WTC11 (cell line): Measurements from ENCODE around the gene SLC39A13. TPM values are rescaled to one million over a fixed set of nuclear protein-coding genes. Genes with fewer than 3 reads are reported as not detected.
A peak's percentile ranks its signal among the peaks of the same experiment; 100 is the strongest.

ENCODE experiments used
- ATAC-seq: fragments of 200-7000 bp; cut with Tn5 transposase; 2 replicates; pipeline ENCODE4 v1.10.0; 2021; ENCODE audit warnings: mild to moderate bottlenecking, moderate library complexity
- Bru-seq: library from RNA; stranded (reverse); fragments of 400-500 nt; gene quantifications from one replicate; lab custom pipeline; 2021; lab: Mats Ljungman, UMichigan
- CTCF ChIA-PET: fragments of 300-600 bp; sonication (Branson Sonifier 250); formaldehyde crosslinking; loops from one replicate; lab custom pipeline; 2021; ENCODE audit warnings: antibody characterized with exemption; lab: Charles Lee
- POLR2A ChIA-PET: fragments of 350-600 bp; sonication (Branson Sonifier 250); formaldehyde crosslinking; loops from one replicate; lab custom pipeline; 2021; ENCODE audit warnings: antibody characterized with exemption; lab: Charles Lee
- DNase-seq: peaks from one replicate; pipeline ENCODE4 v3.0.0; 2021; ENCODE audit warnings: low spot score
- H3K27ac Mint-ChIP-seq: 2 replicates; pipeline ENCODE4 v1.8.0; 2021; ENCODE audit warnings: mixed read lengths
- H3K27me3 Mint-ChIP-seq: 2 replicates; pipeline ENCODE4 v1.8.0; 2021; ENCODE audit warnings: low read depth, mild to moderate bottlenecking, moderate library complexity, mixed read lengths
- H3K36me3 Mint-ChIP-seq: 2 replicates; pipeline ENCODE4 v1.8.0; 2021; ENCODE audit warnings: mixed read lengths
- H3K4me1 Mint-ChIP-seq: 2 replicates; pipeline ENCODE4 v1.8.0; 2022; ENCODE audit warnings: mixed read lengths
- H3K4me3 Mint-ChIP-seq: 2 replicates; pipeline ENCODE4 v1.8.0; 2021; ENCODE audit warnings: mild to moderate bottlenecking, moderate library complexity, mixed read lengths
- H3K9me3 Mint-ChIP-seq: 2 replicates; pipeline ENCODE4 v1.8.0; 2021; ENCODE audit warnings: mixed read lengths
- ELF4 ChIP-seq: sonication (generic); formaldehyde crosslinking; IDR thresholded peaks from 2 replicates; pipeline ENCODE4 v1.8.1; 2022; ENCODE audit warnings: low read depth, mild to moderate bottlenecking, moderate library complexity, missing genetic modification reagents
- ESRRA ChIP-seq: sonication (generic); formaldehyde crosslinking; IDR thresholded peaks from 2 replicates; pipeline ENCODE4 v1.8.1; 2022; ENCODE audit warnings: mild to moderate bottlenecking, missing genetic modification reagents, borderline replicate concordance
- ETV6 ChIP-seq: sonication (generic); formaldehyde crosslinking; IDR thresholded peaks from 2 replicates; pipeline ENCODE4 v1.8.1; 2022; ENCODE audit warnings: mild to moderate bottlenecking, missing genetic modification reagents
- FOXK1 ChIP-seq: sonication (generic); formaldehyde crosslinking; IDR thresholded peaks from 2 replicates; pipeline ENCODE4 v1.8.0; 2022; ENCODE audit warnings: mild to moderate bottlenecking, moderate library complexity, missing genetic modification reagents
- FOXP1 ChIP-seq: sonication (generic); formaldehyde crosslinking; IDR thresholded peaks from 2 replicates; pipeline ENCODE4 v1.8.0; 2022; ENCODE audit warnings: missing genetic modification reagents, mild to moderate bottlenecking, moderate library complexity, borderline replicate concordance
- GABPB1 ChIP-seq: sonication (generic); formaldehyde crosslinking; IDR thresholded peaks from 2 replicates; pipeline ENCODE4 v1.8.1; 2023; ENCODE audit warnings: mild to moderate bottlenecking, missing genetic modification reagents
- GRHL2 ChIP-seq: fragments of 250-450 bp; sonication (Bioruptor Pico); IDR thresholded peaks from 2 replicates; pipeline ENCODE4 v1.8.0; 2022; ENCODE audit warnings: mild to moderate bottlenecking, moderate library complexity; ENCODE audit not compliant: insufficient replicate concordance, severe bottlenecking
- HMGA2 ChIP-seq: fragments of 250-450 bp; sonication (Bioruptor Pico); IDR thresholded peaks from 2 replicates; pipeline ENCODE4 v1.4.0; 2021; ENCODE audit warnings: mild to moderate bottlenecking, moderate library complexity
- JUN ChIP-seq: sonication (generic); formaldehyde crosslinking; IDR thresholded peaks from 2 replicates; pipeline ENCODE4 v1.8.0; 2023; ENCODE audit warnings: mild to moderate bottlenecking, missing genetic modification reagents
- MXD4 ChIP-seq: fragments of 250-450 bp; sonication (Bioruptor Pico); IDR thresholded peaks from 2 replicates; pipeline ENCODE4 v1.8.0; 2021; ENCODE audit warnings: mild to moderate bottlenecking, moderate library complexity, borderline replicate concordance
- RELA ChIP-seq: sonication (generic); formaldehyde crosslinking; IDR thresholded peaks from 2 replicates; pipeline ENCODE4 v1.8.1; 2022; ENCODE audit warnings: missing genetic modification reagents, mild to moderate bottlenecking, borderline replicate concordance
- RORB ChIP-seq: fragments of 250-450 bp; sonication (Bioruptor Pico); IDR thresholded peaks from 2 replicates; pipeline ENCODE4 v1.9.0; 2021; ENCODE audit warnings: mild to moderate bottlenecking
- SMAD3 ChIP-seq: sonication (generic); formaldehyde crosslinking; IDR thresholded peaks from 2 replicates; pipeline ENCODE4 v1.8.0; 2022; ENCODE audit warnings: missing genetic modification reagents, mild to moderate bottlenecking, borderline replicate concordance
- SP1 ChIP-seq: sonication (generic); formaldehyde crosslinking; conservative IDR thresholded peaks from 2 replicates; pipeline ENCODE4 v1.8.1; 2022; ENCODE audit warnings: missing genetic modification reagents
- TP53 ChIP-seq: sonication (generic); formaldehyde crosslinking; IDR thresholded peaks from 2 replicates; pipeline ENCODE4 v1.8.1; 2023; ENCODE audit warnings: mild to moderate bottlenecking, missing genetic modification reagents
- ZBTB21 ChIP-seq: sonication (generic); formaldehyde crosslinking; IDR thresholded peaks from 2 replicates; pipeline ENCODE4 v1.8.1; 2023; ENCODE audit warnings: mild to moderate bottlenecking, missing genetic modification reagents, borderline replicate concordance
- ZNF232 ChIP-seq: sonication (generic); formaldehyde crosslinking; IDR thresholded peaks from 2 replicates; pipeline ENCODE4 v1.8.0; 2022; ENCODE audit warnings: mild to moderate bottlenecking, missing genetic modification reagents
- ZNF263 ChIP-seq: sonication (generic); formaldehyde crosslinking; IDR thresholded peaks from 2 replicates; pipeline ENCODE4 v1.8.1; 2022; ENCODE audit warnings: low read depth, mild to moderate bottlenecking, moderate library complexity, missing genetic modification reagents
- long read RNA-seq, 3 experiments: library from RNA in 1 of 3; library from capped mRNA in 1 of 3; library from polyadenylated mRNA in 1 of 3; unstranded in 2 of 3; stranded (forward) in 1 of 3; transcript quantifications; one replicate each; pipeline ENCODE4 v2.0.0, GENCODE V29; 2021
- total RNA-seq: library from RNA; stranded (reverse); gene quantifications from 3 replicates; pipeline ENCODE4 v1.2.3, GENCODE V29; 2021
- TF ChIP-seq, protein P1 (sequence below): sonication (generic); formaldehyde crosslinking; IDR thresholded peaks from 2 replicates; pipeline ENCODE4 v1.8.1; 2023; ENCODE audit warnings: mild to moderate bottlenecking, missing genetic modification reagents, borderline replicate concordance
- TF ChIP-seq, protein P2 (sequence below): sonication (generic); formaldehyde crosslinking; IDR thresholded peaks from 2 replicates; pipeline ENCODE4 v1.8.0; 2022; ENCODE audit warnings: mild to moderate bottlenecking, missing genetic modification reagents
- TF ChIP-seq, protein P3 (sequence below): sonication (generic); formaldehyde crosslinking; IDR thresholded peaks from 2 replicates; pipeline ENCODE4 v1.8.1; 2023; ENCODE audit warnings: mild to moderate bottlenecking, missing genetic modification reagents
- TF ChIP-seq, protein P4 (sequence below): fragments of 250-450 bp; sonication (Bioruptor Pico); IDR thresholded peaks from 2 replicates; pipeline ENCODE4 v1.8.0; 2021; ENCODE audit warnings: mild to moderate bottlenecking
- TF ChIP-seq, protein P5 (sequence below): sonication (generic); formaldehyde crosslinking; IDR thresholded peaks from 2 replicates; pipeline ENCODE4 v1.8.1; 2023; ENCODE audit warnings: mild to moderate bottlenecking, moderate library complexity, missing genetic modification reagents
- TF ChIP-seq, protein P6 (sequence below): sonication (generic); formaldehyde crosslinking; IDR thresholded peaks from 2 replicates; pipeline ENCODE4 v1.8.1; 2023; ENCODE audit warnings: mild to moderate bottlenecking, missing genetic modification reagents, moderate library complexity

The SLC39A13 gene
- 32.8 to 38.2 TPM (median 35.1 TPM) in 3 replicates for total RNA-seq
- Bru-seq, nascent RNA, result percentile 49 among the genes with signal in this experiment
- long read RNA-seq, experiment 1, partial matches to known transcripts, result 18 of 137 reads
- long read RNA-seq, experiment 1, other reads (novel, unspliced or antisense), result 118 of 137 reads
- long read RNA-seq, experiment 2, partial matches to known transcripts, result 9 of 45 reads
- long read RNA-seq, experiment 2, other reads (novel, unspliced or antisense), result 35 of 45 reads
- long read RNA-seq, experiment 3, partial matches to known transcripts, result 0 of 7 reads
- long read RNA-seq, experiment 3, other reads (novel, unspliced or antisense), result 7 of 7 reads

DNA sequence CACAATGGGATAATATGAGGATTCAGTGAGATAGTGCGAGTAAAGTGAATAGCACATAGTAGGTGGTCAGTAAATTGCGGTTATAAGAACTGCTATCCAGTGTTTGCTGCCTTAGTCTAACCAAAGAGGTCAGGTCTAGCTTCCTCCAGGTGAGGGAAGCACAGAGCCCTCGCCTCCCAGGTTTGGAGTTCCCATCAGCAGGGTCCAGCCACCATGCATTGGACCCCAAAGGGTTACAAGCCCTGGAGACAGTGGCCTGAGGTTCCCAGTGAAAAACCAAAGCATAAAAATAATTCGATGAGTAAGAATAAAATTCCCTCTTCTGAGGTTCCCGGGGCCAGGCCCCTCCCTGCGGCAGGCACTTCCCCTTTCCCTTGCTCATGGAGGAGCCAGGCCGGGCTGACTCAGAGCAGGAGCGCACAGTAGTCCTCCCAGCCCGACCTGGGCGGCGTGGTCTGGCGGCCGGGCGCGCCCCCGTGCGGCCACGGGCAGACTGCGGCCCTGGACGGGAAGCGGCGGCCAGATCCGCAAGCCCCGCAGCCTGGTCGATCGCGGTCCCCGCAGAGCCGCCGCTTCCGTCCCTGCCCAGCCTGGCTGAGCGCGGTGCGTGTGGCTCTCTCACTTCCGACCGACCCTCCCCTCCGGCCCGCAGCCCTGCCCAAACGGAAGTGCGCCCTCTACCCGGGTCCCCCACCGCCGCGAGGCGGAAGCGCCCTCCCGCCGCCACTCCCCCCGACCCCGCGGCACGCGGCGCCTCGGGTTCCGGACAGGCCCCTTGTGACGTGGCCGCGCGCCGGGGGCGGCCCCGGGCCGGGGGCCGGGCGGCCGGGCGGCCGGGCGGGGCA lies at the start of gene SLC39A13:
SLC39A13 (plus strand) TSS at position 845 of the 845 bp plus-strand sequence. CDS start 1,505 bp downstream, outside the sequence.
- Mint-ChIP-seq H3K27ac (peak within 1 kb of the TSS; percentile 99), H3K9me3 (no peaks in the 10 kb centered on the region), H3K4me1 (peaks cover 15% of the 10 kb centered on the region), H3K36me3 (no peaks in the 10 kb centered on the region), H3K27me3 (no peaks in the 10 kb centered on the region), H3K4me3 (peak within 1 kb of the TSS; percentile 95)
- ChIA-PET CTCF (interaction anchor here (0.6 to 3.0 kb wide), 19 partner anchors 8 to 230 kb away, joined by 3 to 33 read pairs (median 5); partner anchors contain the start of genes ACP2 and PSMC3), POLR2A (no interaction called here)
- ATAC-seq (peak; percentile 88), DNase-seq (peak; percentile 94)
- TF ChIP-seq ETV6 (CRISPR knock-in tag) (peak; percentile 60; the same call in 1 of the 2 replicates), TP53 (CRISPR knock-in tag) (peak; percentile 92), GRHL2 (CRISPR knock-in tag) (no peak), JUN (CRISPR knock-in tag) (no peak), ESRRA (peak; percentile 82; the same call in 1 of the 2 replicates), RORB (CRISPR knock-in tag) (no peak), ZBTB21 (CRISPR knock-in tag) (peak; percentile 91), SP1 (CRISPR knock-in tag) (peak; percentile 93), ZNF232 (CRISPR knock-in tag) (peak; percentile 89), MXD4 (no peak), ELF4 (CRISPR knock-in tag) (peak; percentile 96; the same call in 1 of the 2 replicates), RELA (CRISPR knock-in tag) (peak; percentile 89; the same call in 1 of the 2 replicates), FOXP1 (CRISPR knock-in tag) (peak; percentile 90), SMAD3 (CRISPR knock-in tag) (no peak; the same call in 1 of the 2 replicates), GABPB1 (CRISPR knock-in tag) (peak; percentile 88), ZNF263 (peak; percentile 100), HMGA2 (no peak), FOXK1 (peak; percentile 83)
- TF ChIP-seq, protein P1, sequence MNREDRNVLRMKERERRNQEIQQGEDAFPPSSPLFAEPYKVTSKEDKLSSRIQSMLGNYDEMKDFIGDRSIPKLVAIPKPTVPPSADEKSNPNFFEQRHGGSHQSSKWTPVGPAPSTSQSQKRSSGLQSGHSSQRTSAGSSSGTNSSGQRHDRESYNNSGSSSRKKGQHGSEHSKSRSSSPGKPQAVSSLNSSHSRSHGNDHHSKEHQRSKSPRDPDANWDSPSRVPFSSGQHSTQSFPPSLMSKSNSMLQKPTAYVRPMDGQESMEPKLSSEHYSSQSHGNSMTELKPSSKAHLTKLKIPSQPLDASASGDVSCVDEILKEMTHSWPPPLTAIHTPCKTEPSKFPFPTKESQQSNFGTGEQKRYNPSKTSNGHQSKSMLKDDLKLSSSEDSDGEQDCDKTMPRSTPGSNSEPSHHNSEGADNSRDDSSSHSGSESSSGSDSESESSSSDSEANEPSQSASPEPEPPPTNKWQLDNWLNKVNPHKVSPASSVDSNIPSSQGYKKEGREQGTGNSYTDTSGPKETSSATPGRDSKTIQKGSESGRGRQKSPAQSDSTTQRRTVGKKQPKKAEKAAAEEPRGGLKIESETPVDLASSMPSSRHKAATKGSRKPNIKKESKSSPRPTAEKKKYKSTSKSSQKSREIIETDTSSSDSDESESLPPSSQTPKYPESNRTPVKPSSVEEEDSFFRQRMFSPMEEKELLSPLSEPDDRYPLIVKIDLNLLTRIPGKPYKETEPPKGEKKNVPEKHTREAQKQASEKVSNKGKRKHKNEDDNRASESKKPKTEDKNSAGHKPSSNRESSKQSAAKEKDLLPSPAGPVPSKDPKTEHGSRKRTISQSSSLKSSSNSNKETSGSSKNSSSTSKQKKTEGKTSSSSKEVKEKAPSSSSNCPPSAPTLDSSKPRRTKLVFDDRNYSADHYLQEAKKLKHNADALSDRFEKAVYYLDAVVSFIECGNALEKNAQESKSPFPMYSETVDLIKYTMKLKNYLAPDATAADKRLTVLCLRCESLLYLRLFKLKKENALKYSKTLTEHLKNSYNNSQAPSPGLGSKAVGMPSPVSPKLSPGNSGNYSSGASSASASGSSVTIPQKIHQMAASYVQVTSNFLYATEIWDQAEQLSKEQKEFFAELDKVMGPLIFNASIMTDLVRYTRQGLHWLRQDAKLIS (CRISPR knock-in tag), result no peak
- TF ChIP-seq, protein P2, sequence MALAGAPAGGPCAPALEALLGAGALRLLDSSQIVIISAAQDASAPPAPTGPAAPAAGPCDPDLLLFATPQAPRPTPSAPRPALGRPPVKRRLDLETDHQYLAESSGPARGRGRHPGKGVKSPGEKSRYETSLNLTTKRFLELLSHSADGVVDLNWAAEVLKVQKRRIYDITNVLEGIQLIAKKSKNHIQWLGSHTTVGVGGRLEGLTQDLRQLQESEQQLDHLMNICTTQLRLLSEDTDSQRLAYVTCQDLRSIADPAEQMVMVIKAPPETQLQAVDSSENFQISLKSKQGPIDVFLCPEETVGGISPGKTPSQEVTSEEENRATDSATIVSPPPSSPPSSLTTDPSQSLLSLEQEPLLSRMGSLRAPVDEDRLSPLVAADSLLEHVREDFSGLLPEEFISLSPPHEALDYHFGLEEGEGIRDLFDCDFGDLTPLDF (CRISPR knock-in tag), result no peak
- TF ChIP-seq, protein P3, sequence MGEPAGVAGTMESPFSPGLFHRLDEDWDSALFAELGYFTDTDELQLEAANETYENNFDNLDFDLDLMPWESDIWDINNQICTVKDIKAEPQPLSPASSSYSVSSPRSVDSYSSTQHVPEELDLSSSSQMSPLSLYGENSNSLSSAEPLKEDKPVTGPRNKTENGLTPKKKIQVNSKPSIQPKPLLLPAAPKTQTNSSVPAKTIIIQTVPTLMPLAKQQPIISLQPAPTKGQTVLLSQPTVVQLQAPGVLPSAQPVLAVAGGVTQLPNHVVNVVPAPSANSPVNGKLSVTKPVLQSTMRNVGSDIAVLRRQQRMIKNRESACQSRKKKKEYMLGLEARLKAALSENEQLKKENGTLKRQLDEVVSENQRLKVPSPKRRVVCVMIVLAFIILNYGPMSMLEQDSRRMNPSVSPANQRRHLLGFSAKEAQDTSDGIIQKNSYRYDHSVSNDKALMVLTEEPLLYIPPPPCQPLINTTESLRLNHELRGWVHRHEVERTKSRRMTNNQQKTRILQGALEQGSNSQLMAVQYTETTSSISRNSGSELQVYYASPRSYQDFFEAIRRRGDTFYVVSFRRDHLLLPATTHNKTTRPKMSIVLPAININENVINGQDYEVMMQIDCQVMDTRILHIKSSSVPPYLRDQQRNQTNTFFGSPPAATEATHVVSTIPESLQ, result no peak
- TF ChIP-seq, protein P4, sequence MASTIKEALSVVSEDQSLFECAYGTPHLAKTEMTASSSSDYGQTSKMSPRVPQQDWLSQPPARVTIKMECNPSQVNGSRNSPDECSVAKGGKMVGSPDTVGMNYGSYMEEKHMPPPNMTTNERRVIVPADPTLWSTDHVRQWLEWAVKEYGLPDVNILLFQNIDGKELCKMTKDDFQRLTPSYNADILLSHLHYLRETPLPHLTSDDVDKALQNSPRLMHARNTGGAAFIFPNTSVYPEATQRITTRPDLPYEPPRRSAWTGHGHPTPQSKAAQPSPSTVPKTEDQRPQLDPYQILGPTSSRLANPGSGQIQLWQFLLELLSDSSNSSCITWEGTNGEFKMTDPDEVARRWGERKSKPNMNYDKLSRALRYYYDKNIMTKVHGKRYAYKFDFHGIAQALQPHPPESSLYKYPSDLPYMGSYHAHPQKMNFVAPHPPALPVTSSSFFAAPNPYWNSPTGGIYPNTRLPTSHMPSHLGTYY (CRISPR knock-in tag), result 0 out of 2 replicates have a peak, but pooled peaks have one; percentile 31
- TF ChIP-seq, protein P5, sequence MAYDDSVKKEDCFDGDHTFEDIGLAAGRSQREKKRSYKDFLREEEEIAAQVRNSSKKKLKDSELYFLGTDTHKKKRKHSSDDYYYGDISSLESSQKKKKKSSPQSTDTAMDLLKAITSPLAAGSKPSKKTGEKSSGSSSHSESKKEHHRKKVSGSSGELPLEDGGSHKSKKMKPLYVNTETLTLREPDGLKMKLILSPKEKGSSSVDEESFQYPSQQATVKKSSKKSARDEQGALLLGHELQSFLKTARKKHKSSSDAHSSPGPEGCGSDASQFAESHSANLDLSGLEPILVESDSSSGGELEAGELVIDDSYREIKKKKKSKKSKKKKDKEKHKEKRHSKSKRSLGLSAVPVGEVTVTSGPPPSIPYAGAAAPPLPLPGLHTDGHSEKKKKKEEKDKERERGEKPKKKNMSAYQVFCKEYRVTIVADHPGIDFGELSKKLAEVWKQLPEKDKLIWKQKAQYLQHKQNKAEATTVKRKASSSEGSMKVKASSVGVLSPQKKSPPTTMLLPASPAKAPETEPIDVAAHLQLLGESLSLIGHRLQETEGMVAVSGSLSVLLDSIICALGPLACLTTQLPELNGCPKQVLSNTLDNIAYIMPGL (CRISPR knock-in tag), result peak; percentile 96
- TF ChIP-seq, protein P6, sequence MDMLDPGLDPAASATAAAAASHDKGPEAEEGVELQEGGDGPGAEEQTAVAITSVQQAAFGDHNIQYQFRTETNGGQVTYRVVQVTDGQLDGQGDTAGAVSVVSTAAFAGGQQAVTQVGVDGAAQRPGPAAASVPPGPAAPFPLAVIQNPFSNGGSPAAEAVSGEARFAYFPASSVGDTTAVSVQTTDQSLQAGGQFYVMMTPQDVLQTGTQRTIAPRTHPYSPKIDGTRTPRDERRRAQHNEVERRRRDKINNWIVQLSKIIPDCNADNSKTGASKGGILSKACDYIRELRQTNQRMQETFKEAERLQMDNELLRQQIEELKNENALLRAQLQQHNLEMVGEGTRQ (CRISPR knock-in tag), result peak; percentile 63
